CD14-positive monocyte (primary cell): Measurements from ENCODE around the gene RNU2-63P. TPM values are rescaled to one million over a fixed set of nuclear protein-coding genes. Genes with fewer than 3 reads are reported as not detected.

ENCODE experiments used
- DNase-seq, 3 donors: peaks; one replicate each; pipeline ENCODE4 v3.0.0-alpha.2; 2011 to 2022
- H2AFZ ChIP-seq: 2 replicates; pipeline ENCODE4 v1.6.0; 2012; ENCODE audit warnings: mild to moderate bottlenecking, low read depth, low read length, inconsistent platforms; ENCODE audit not compliant: insufficient read depth, poor library complexity, severe bottlenecking
- H3K27ac ChIP-seq, 2 donors: 1 replicate in 1 of 2; 2 replicates in 1 of 2; pipeline ENCODE4 v1.5.1; 2012 to 2013; ENCODE audit warnings: low read length in 2 of 2, control low read depth in 1 of 2, inconsistent platforms in 1 of 2, low read depth in 1 of 2, mild to moderate bottlenecking in 1 of 2
- H3K27me3 ChIP-seq, 2 donors: one replicate each; pipeline versions ENCODE4 v1.6.0 to v1.6.1; 2011 to 2013; ENCODE audit warnings: low read length in 2 of 2; ENCODE audit not compliant: control insufficient read depth in 2 of 2, insufficient read depth in 2 of 2
- H3K36me3 ChIP-seq, 2 donors: replicated peaks in 1 of 2; 1 replicate in 1 of 2; 2 replicates in 1 of 2; pipeline versions ENCODE4 v1.5.1 to v1.6.1; 2012 to 2013; ENCODE audit warnings: low read length in 2 of 2, control low read depth in 1 of 2, inconsistent platforms in 1 of 2, mild to moderate bottlenecking in 1 of 2; ENCODE audit not compliant: insufficient read depth in 2 of 2, control insufficient read depth in 1 of 2
- H3K4me1 ChIP-seq, 2 donors: 1 replicate in 1 of 2; 2 replicates in 1 of 2; pipeline versions ENCODE4 v1.5.1 to v1.6.1; 2012 to 2013; ENCODE audit warnings: low read length in 2 of 2, control low read depth in 1 of 2, inconsistent platforms in 1 of 2, mild to moderate bottlenecking in 1 of 2, moderate library complexity in 1 of 2; ENCODE audit not compliant: insufficient read depth in 2 of 2, control insufficient read depth in 1 of 2
- H3K4me2 ChIP-seq: replicated peaks from 2 replicates; pipeline ENCODE3; 2012; ENCODE audit warnings: low read length, moderate library complexity, mild to moderate bottlenecking; ENCODE audit not compliant: poor library complexity, severe bottlenecking; ENCODE audit errors: extremely low read depth
- H3K4me3 ChIP-seq, 3 experiments: fragments of 200-600 bp in 1 of 3; sonication (generic) in 1 of 3; replicated peaks in 1 of 3; 1 replicate in 2 of 3; 2 replicates in 1 of 3; pipeline ENCODE4 v1.5.1; 2011 to 2013; ENCODE audit warnings: low read length in 3 of 3, mild to moderate bottlenecking in 3 of 3, control low read depth in 2 of 3, low read depth in 2 of 3, inconsistent platforms in 1 of 3, moderate library complexity in 1 of 3
- H3K79me2 ChIP-seq: 2 replicates; pipeline ENCODE4 v1.6.0; 2012; ENCODE audit warnings: mild to moderate bottlenecking, control low read depth, inconsistent platforms, low read length, moderate library complexity; ENCODE audit not compliant: insufficient read depth
- H3K9ac ChIP-seq: 2 replicates; pipeline ENCODE4 v1.6.0; 2017; ENCODE audit warnings: low read length, mild to moderate bottlenecking; ENCODE audit not compliant: insufficient read depth, poor library complexity, severe bottlenecking
- H3K9me3 ChIP-seq, 2 donors: replicated peaks in 1 of 2; 1 replicate in 1 of 2; 2 replicates in 1 of 2; pipeline versions ENCODE4 v1.5.1 to v1.6.1; 2012 to 2013; ENCODE audit warnings: low read length in 2 of 2, control low read depth in 1 of 2; ENCODE audit not compliant: control insufficient read depth in 1 of 2, insufficient read depth in 1 of 2
- H4K20me1 ChIP-seq: 2 replicates; pipeline ENCODE4 v1.6.0; 2012; ENCODE audit warnings: mild to moderate bottlenecking, low read length, control low read depth, moderate library complexity; ENCODE audit not compliant: insufficient read depth
- H3K27ac Mint-ChIP-seq, 7 donors: one replicate each; pipeline ENCODE4 v1.8.0; 2020; ENCODE audit warnings: mild to moderate bottlenecking in 7 of 7, mixed read lengths in 7 of 7, moderate library complexity in 6 of 7, inconsistent platforms in 2 of 7
- H3K27me3 Mint-ChIP-seq, 3 donors: one replicate each; pipeline ENCODE4 v1.8.0; 2021 to 2022; ENCODE audit warnings: low read depth in 3 of 3, mild to moderate bottlenecking in 3 of 3, mixed read lengths in 3 of 3, moderate library complexity in 3 of 3, inconsistent platforms in 1 of 3
- H3K36me3 Mint-ChIP-seq, 2 donors: one replicate each; pipeline ENCODE4 v1.8.0; 2020; ENCODE audit warnings: mixed read lengths in 2 of 2, inconsistent platforms in 1 of 2, mild to moderate bottlenecking in 1 of 2
- H3K4me1 Mint-ChIP-seq: one replicate; pipeline ENCODE4 v1.8.0; 2020; ENCODE audit warnings: mild to moderate bottlenecking, mixed read lengths
- H3K4me3 Mint-ChIP-seq, 2 donors: one replicate each; pipeline ENCODE4 v1.8.0; 2020; ENCODE audit warnings: mild to moderate bottlenecking in 2 of 2, mixed read lengths in 2 of 2, moderate library complexity in 1 of 2
- H3K9me3 Mint-ChIP-seq, 7 donors: one replicate each; pipeline ENCODE4 v1.8.0; 2020 to 2022; ENCODE audit warnings: mixed read lengths in 7 of 7, mild to moderate bottlenecking in 6 of 7, moderate library complexity in 6 of 7, inconsistent platforms in 2 of 7
- CTCF ChIP-seq: fragments of 200-600 bp; IDR thresholded peaks from one replicate; pipeline ENCODE4 v1.8.0; 2022; ENCODE audit warnings: antibody characterized with exemption, mild to moderate bottlenecking
- WGBS: methylation state at CpG from one replicate; pipeline ENCODE4 v1.1.5; 2013; ENCODE audit warnings: missing lambda C conversion rate; ENCODE audit not compliant: insufficient coverage; 5-methylcytosine and 5-hydroxymethylcytosine counted together
- intact Hi-C, 2 donors: fragments of 100-400 bp; cut with micrococcal nuclease; formaldehyde crosslinking; loops; one replicate each; pipeline versions ENCODE4 v1.15.0 to v1.15.1; 2023
- polyA plus RNA-seq, 3 donors: library from polyadenylated mRNA; depleted of rRNA in 1 of 3; unstranded in 2 of 3; stranded (reverse) in 1 of 3; fragments of 300-500 nt in 2 of 3; fragments of >200 nt in 1 of 3; fragmentation: Illumina TruSeq in 2 of 3; gene quantifications; 1 replicate in 2 of 3; 2 replicates in 1 of 3; pipeline ENCODE4 v1.2.3, GENCODE V29; 2012 to 2021

The RNU2-63P gene
- polyA plus RNA-seq, 3 donors: 7.5 to 8.0 TPM; not detected in 1

- TF ChIP-seq CTCF: no peak
- H3K9me3 Mint-ChIP-seq: no peaks in the 10 kb centered on the region
- WGBS: no CpG with 5 or more reads among the region's 7 CpGs
- Histone ChIP-seq H3K4me1 (peaks cover 22 to 34% of the 10 kb centered on the region in 2 donors), H3K4me3 (no peak overlapping the region), H3K4me2 (no peak overlapping the region), H4K20me1 (peaks cover 12% of the 10 kb centered on the region), H3K36me3 (peaks cover 39 to 67% of the 10 kb centered on the region in 2 donors), H3K27ac (no peak overlapping the region), H3K27me3 (no peaks in the 10 kb centered on the region), H2AFZ (no peak overlapping the region), H3K9me3 (no peaks in the 10 kb centered on the region), H3K79me2 (peaks cover 6% of the 10 kb centered on the region), H3K9ac (no peak overlapping the region)
- peaks cover 39 to 63% of the 10 kb centered on the region in 2 donors for H3K36me3 Mint-ChIP-seq
- intact Hi-C loops: no loop called here
- peaks cover 0 to 2% (median 0%) of the 10 kb centered on the region in 3 donors for H3K27me3 Mint-ChIP-seq
- DNase-seq: no peak
- no peak overlapping the region for H3K27ac Mint-ChIP-seq
- H3K4me1 Mint-ChIP-seq: peaks cover 39% of the 10 kb centered on the region
- no peak overlapping the region for H3K4me3 Mint-ChIP-seq
These were observed 15.8 kb upstream of the RNU2-63P start for GRCh38 chr2:88032070-88032702.

- no peak overlapping the region for H3K9ac ChIP-seq
- H4K20me1 ChIP-seq: peaks cover 5% of the 10 kb centered on the region
- intact Hi-C loops: no loop called here
- H3K4me1 Mint-ChIP-seq: peaks cover 30% of the 10 kb centered on the region
- no peak overlapping the region for H3K4me2 ChIP-seq
- no peak overlapping the region for H3K4me3 Mint-ChIP-seq
- H3K79me2 ChIP-seq: no peaks in the 10 kb centered on the region
- peak overlapping the region in 1 of 2 donors; percentile 78 for H3K27ac ChIP-seq
- H3K27me3 Mint-ChIP-seq: peaks cover 0 to 4% (median 0%) of the 10 kb centered on the region in 3 donors
- H3K4me3 ChIP-seq: no peak overlapping the region
- no peak overlapping the region for H2AFZ ChIP-seq
- 100% methylated on average over 1 of the region's 4 CpGs for WGBS
- no peak for DNase-seq
- TF ChIP-seq CTCF: no peak
- peak overlapping the region in 4 of 7 donors; percentile 15 to 96 (median 64) for H3K27ac Mint-ChIP-seq
- H3K27me3 ChIP-seq: no peaks in the 10 kb centered on the region
- peaks cover 9 to 15% of the 10 kb centered on the region in 2 donors for H3K4me1 ChIP-seq
- no peaks in the 10 kb centered on the region for H3K9me3 ChIP-seq
- H3K36me3 ChIP-seq: peaks cover 39 to 62% of the 10 kb centered on the region in 2 donors
- peaks cover 39 to 62% of the 10 kb centered on the region in 2 donors for H3K36me3 Mint-ChIP-seq
- no peaks in the 10 kb centered on the region for H3K9me3 Mint-ChIP-seq
These were observed 12.6 kb upstream of the RNU2-63P start for GRCh38 chr2:88028931-88029330.
